Left kidney (tissue), 1 donor: Measurements from ENCODE around the gene REXO2. TPM values are rescaled to one million over a fixed set of nuclear protein-coding genes. Genes with fewer than 3 reads are reported as not detected.

Experiments
- polyA plus RNA-seq: library from polyadenylated mRNA; unstranded; fragments of 120-200 nt; gene quantifications from one replicate; pipeline ENCODE4 v1.2.1, GENCODE V29; 2013; ENCODE audit not compliant: insufficient read length

The REXO2 gene
- polyA plus RNA-seq, 1 donor: 128 TPM

Other genes with a start within 250 kb of the REXO2 start
- gene NNMT, start 143.1 kb upstream of the REXO2 start, polyA plus RNA-seq: 0.48 TPM
- 17.5 TPM for gene C11orf71, start 39.0 kb upstream of the REXO2 start, polyA plus RNA-seq
- 58.4 TPM for gene RBM7, start 38.8 kb upstream of the REXO2 start, polyA plus RNA-seq
- 0.10 TPM for gene NXPE1, start 120.4 kb downstream of the REXO2 start, polyA plus RNA-seq
- gene NXPE4, start 156.3 kb downstream of the REXO2 start, polyA plus RNA-seq: not detected
- gene NXPE2, start 239.1 kb downstream of the REXO2 start, polyA plus RNA-seq: 0.42 TPM